HG03064 (cell line): ENCODE results near the gene SYNJ2.

Experiments
- ATAC-seq: cut with Tn5 transposase; IDR thresholded peaks from one replicate; pipeline ENCODE4 v1.9.1; 2021; ENCODE audit warnings: low read depth; ENCODE audit not compliant: unreplicated experiment

SYNJ2 gene

DNA sequence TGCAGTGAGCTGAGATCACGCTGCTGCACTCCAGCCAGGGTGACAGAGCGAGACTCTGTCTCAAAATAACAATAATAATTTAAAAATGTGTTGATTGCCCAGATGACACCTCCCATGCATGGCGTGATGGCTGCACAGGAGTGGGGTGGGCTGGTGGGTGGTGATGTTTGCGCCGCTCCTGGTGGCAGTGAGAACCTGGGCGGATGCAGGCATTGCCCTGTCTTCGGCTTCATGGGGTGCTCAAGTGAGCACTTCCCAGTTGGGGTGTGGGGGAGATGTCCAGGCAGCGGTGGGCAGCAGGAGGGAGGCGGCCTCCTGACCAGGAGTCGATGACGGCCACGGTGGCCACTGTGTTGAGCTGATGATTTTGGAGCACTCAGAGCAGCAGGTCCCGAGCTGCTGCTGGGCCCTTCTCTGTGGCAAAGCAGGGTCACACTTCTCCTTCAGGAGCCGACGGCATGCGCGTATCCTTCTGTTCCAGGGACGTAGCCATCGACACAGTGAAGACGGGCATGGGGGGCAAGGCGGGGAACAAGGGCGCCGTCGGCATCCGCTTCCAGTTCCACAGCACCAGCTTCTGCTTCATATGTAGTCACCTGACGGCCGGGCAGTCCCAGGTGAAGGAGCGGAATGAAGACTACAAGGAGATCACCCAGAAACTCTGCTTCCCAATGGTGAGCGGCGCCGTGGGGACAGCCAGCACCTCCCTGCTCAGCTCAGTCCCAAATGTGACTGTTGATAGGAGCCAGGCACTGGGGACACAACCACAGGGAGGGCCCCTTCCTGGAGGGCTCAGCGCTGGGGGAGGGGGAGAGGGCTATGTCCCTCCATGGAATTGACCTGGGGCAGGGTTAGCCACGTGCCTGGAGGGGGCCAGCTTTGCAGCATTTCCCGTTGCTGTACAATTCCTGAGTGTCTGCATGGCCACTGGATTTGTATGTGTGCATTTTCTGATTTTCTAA is 89.7 kb downstream of the SYNJ2 start:
- no peak for ATAC-seq

DNA sequence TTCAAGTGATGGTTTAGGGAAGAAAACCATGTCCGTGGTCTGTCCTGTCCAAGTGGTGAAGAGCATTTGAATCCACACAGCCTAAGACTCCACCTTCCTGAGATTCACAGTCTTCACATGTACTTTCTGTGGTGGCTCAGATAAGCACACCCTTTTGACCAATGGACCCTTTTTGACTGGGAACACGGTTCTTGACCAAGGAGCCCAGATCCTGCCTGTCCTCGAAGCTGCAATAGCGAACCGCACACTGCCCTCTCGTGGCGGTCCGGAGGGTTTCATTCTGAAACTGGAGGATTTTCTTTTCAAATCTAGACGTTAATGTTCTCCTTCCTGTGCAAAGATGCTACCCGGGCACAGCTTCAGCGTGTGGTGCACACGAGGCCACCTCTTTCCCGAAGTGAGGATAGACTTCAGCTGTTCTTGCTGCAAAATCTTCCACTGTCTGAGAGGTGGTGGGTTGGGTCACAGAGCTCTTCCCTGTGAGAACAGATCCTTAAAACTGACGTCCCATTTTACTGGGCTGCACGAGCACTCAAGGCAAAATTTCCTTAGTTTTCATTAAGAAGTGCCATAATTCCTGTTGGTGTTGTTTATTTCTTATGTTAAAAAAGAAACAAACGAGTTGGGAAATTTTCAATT is 90.5 kb downstream of the SYNJ2 start:
- no peak for ATAC-seq

GRCh38 chr6:158073776-158074175 is 92.1 kb downstream of the SYNJ2 start:
- no peak for ATAC-seq

DNA sequence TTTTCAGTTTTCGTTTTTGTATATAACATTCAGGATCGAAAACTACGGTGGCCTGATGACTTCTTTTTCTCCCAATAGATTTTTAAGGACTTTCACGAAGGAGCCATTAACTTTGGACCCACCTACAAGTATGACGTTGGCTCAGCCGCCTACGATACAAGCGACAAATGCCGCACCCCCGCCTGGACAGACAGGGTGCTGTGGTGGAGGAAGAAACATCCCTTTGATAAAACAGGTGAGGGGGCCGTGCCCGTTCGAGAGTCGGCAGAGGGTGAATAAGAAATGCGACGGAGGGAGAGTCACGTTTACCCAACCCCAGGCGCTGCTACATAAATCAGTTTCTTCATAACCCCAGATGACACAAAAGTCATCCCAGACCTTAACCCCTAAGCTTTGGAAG is 94.9 kb downstream of the SYNJ2 start:
- ATAC-seq = no peak

GRCh38 chr6:158077676-158078075 is 96.0 kb downstream of the SYNJ2 start:
- ATAC-seq = no peak

- no peak for ATAC-seq
These were observed 96.7 kb downstream of the SYNJ2 start for GRCh38 chr6:158078320-158078719.

GRCh38 chr6:158080849-158081656 is 99.4 kb downstream of the SYNJ2 start:
- ATAC-seq = no peak

DNA sequence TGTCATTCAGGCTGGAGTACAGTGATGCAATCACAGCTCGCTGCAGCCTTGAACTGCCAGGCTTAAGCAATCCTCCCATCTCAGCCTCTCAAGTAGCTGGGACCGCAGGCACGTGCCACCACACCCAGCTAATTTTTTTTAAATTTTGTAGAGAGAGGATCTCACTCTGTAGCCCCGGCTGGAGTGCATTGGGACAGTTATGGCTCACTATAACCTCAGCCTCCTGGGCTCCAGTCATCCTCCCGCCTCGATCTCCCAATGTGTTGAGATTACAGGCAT is 99.9 kb downstream of the SYNJ2 start:
- ATAC-seq = no peak

DNA sequence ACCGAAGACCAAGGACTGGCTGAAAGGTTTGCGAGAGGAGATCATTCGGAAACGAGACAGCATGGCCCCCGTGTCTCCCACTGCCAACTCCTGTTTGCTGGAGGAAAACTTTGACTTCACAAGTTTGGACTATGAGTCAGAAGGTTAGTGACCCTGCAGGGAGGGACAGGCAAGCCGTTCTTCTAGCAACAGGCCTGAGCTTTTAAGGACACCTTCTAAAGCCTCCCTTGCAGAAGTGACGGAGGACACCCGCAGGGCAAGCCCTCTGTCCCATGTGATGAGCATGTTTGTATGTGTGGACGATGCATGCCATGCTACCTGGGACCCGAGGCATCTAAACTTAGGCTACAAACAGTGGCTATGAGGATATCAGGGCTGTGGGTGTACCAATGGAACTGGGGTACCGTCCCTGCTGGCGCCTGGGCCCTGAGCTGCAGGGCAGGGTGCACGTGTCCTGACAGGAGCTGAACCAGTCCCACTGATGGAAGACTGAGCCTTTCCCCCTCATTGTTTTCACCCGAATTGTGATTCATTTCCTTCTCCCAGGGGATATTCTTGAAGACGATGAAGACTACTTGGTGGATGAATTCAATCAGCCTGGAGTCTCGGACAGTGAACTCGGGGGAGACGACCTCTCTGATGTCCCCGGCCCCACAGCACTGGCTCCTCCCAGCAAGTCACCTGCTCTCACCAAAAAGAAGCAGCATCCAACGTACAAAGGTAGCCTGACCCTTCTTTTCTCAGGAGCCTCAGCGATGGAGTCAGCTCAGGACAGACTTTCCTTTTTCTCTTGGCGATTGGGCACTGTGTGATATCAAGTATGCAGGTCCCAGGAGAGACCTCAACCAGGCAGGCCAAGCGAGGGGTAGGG is 102.0 kb downstream of the SYNJ2 start:
- ATAC-seq = no peak

GRCh38 chr6:158085261-158086053 is 103.8 kb downstream of the SYNJ2 start:
- no peak for ATAC-seq

- ATAC-seq = peak; percentile 81
These were observed 104.4 kb downstream of the SYNJ2 start for GRCh38 chr6:158086054-158086503.

GRCh38 chr6:158086504-158087223 is 105.0 kb downstream of the SYNJ2 start:
- no peak for ATAC-seq

GRCh38 chr6:158087224-158087867 is 105.7 kb downstream of the SYNJ2 start:
- no peak for ATAC-seq

- ATAC-seq = no peak
These were observed 111.1 kb downstream of the SYNJ2 start for GRCh38 chr6:158092806-158093205.

GRCh38 chr6:158095031-158095430 is 113.4 kb downstream of the SYNJ2 start:
- ATAC-seq = no peak

DNA sequence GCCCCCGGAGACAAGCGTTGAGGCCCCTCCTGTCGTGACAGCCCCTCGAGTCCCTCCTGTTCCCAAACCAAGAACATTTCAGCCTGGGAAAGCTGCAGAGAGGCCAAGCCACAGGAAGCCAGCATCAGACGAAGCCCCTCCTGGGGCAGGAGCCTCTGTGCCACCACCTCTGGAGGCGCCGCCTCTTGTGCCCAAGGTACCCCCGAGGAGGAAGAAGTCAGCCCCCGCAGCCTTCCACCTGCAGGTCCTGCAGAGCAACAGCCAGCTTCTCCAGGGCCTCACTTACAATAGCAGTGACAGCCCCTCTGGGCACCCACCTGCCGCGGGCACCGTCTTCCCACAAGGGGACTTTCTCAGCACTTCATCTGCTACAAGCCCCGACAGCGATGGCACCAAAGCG is 114.0 kb downstream of the SYNJ2 start:
- ATAC-seq = no peak

DNA sequence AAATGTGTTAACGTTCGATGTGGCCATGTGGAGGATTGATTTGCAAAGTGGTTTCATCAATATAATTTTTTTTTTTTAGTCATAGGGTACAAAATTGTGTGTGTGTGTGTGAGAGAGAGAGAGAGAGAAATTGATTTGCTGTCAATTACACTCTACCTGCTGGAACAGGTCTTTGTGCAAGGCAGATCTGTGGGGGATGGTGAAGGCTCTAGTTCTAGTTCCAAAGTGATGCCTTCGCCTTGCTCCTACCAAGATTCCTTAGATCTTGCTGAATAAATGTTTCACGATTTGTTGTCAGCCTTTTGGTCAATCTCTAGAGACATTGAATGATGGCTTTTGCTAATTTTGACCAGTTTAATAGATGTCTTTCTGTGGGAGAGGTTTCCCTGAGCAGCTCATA is 121.6 kb downstream of the SYNJ2 start:
- ATAC-seq = no peak

GRCh38 chr6:158104696-158105095 is 123.0 kb downstream of the SYNJ2 start:
- ATAC-seq = no peak
